GM21619 (cell line): ENCODE results near the gene CLTB.

Source experiments
- ATAC-seq: cut with Tn5 transposase; IDR thresholded peaks from one replicate; pipeline ENCODE4 v1.9.1; 2021; ENCODE audit not compliant: unreplicated experiment

Gene CLTB

GRCh38 chr5:176355400-176356178 is 60.8 kb downstream of the CLTB start:
- ATAC-seq = no peak

- no peak for ATAC-seq
These were observed 62.8 kb downstream of the CLTB start for GRCh38 chr5:176353533-176353932.

- ATAC-seq = no peak
These were observed 64.0 kb downstream of the CLTB start for GRCh38 chr5:176352116-176352878.

- ATAC-seq = no peak
These were observed 65.9 kb downstream of the CLTB start for GRCh38 chr5:176350416-176350815.

GRCh38 chr5:176342766-176343458 is 73.4 kb downstream of the CLTB start:
- no peak for ATAC-seq
